ENCODE measurements around the gene ADAM23. TPM values are rescaled to one million over a fixed set of nuclear protein-coding genes. Genes with fewer than 3 reads are reported as not detected.

Gene ADAM23
- polyA plus RNA-seq, 1 experiment, result 1.3 TPM

- no peak for TF ChIP-seq CTCF (IDR thresholded peaks at IDR 0.05; ENCODE audit: insufficient read depth, low read depth, low read length)
- ChIA-PET POLR2A (no interaction called here), CTCF (no interaction called here)
- DNase-seq (ENCODE audit: low read depth), result no peak
- no peak overlapping the region for H3K4me3 ChIP-seq (ENCODE audit: low read depth, low read length)
- no peaks in the 10 kb centered on the region for H3K36me3 ChIP-seq (ENCODE audit: control insufficient read depth, insufficient read depth, low read length)
- no peaks in the 10 kb centered on the region for H3K27me3 ChIP-seq (ENCODE audit: control insufficient read depth, insufficient read depth, low read length)
Observed at GRCh38 chr2:206631340-206631739, 188.0 kb downstream of the ADAM23 start.

GRCh38 chr2:206635015-206635414 lies 191.7 kb downstream of the ADAM23 start:
- POLR2A ChIA-PET, result no interaction called here
- no peak overlapping the region for H3K4me3 ChIP-seq (ENCODE audit: low read depth, low read length)
- CTCF ChIA-PET, result no interaction called here
- no peak for TF ChIP-seq CTCF (IDR thresholded peaks at IDR 0.05; ENCODE audit: insufficient read depth, low read depth, low read length)
- DNase-seq (ENCODE audit: low read depth), result no peak
- H3K27me3 ChIP-seq (ENCODE audit: control insufficient read depth, insufficient read depth, low read length), result no peaks in the 10 kb centered on the region
- H3K36me3 ChIP-seq (ENCODE audit: control insufficient read depth, insufficient read depth, low read length), result no peaks in the 10 kb centered on the region

GRCh38 chr2:206639636-206640035 lies 196.3 kb downstream of the ADAM23 start:
- CTCF ChIA-PET, result no interaction called here
- no peaks in the 10 kb centered on the region; the same call in 1 of the 2 replicates for H3K27me3 ChIP-seq (ENCODE audit: control insufficient read depth, insufficient read depth, low read length)
- no peak for DNase-seq (ENCODE audit: low read depth)
- no peak overlapping the region for H3K4me3 ChIP-seq (ENCODE audit: low read depth, low read length)
- TF ChIP-seq CTCF (IDR thresholded peaks at IDR 0.05; ENCODE audit: insufficient read depth, low read depth, low read length), result no peak
- POLR2A ChIA-PET, result no interaction called here
- H3K36me3 ChIP-seq (ENCODE audit: control insufficient read depth, insufficient read depth, low read length), result no peaks in the 10 kb centered on the region

- no peaks in the 10 kb centered on the region; the same call in 1 of the 2 replicates for H3K27me3 ChIP-seq (ENCODE audit: control insufficient read depth, insufficient read depth, low read length)
- no peak for DNase-seq (ENCODE audit: low read depth)
- ChIA-PET CTCF (no interaction called here), POLR2A (no interaction called here)
- no peak overlapping the region for H3K4me3 ChIP-seq (ENCODE audit: low read depth, low read length)
- no peaks in the 10 kb centered on the region for H3K36me3 ChIP-seq (ENCODE audit: control insufficient read depth, insufficient read depth, low read length)
- TF ChIP-seq CTCF (IDR thresholded peaks at IDR 0.05; ENCODE audit: insufficient read depth, low read depth, low read length), result no peak
Observed at GRCh38 chr2:206641226-206641625, 197.9 kb downstream of the ADAM23 start.

GRCh38 chr2:206642075-206643025 lies 199.0 kb downstream of the ADAM23 start, which contains the start of gene FAM237A:
FAM237A (plus strand) TSS chr2:206642487; CDS start chr2:206644237, 1,750 bp downstream.
- ChIA-PET CTCF (no interaction called here), POLR2A (no interaction called here)
- no peak within 1 kb of the TSS for H3K4me3 ChIP-seq (ENCODE audit: low read depth, low read length)
- no peak for DNase-seq (ENCODE audit: low read depth)
- no peaks in the 10 kb centered on the region for H3K36me3 ChIP-seq (ENCODE audit: control insufficient read depth, insufficient read depth, low read length)
- no peak for TF ChIP-seq CTCF (IDR thresholded peaks at IDR 0.05; ENCODE audit: insufficient read depth, low read depth, low read length)
- no peaks in the 10 kb centered on the region; the same call in 1 of the 2 replicates for H3K27me3 ChIP-seq (ENCODE audit: control insufficient read depth, insufficient read depth, low read length)

Measured in BJ (cell line).